Measurements from ENCODE around the gene CORO2B.
A peak's percentile ranks its signal among the peaks of the same experiment; 100 is the strongest.

The CORO2B gene

DNA sequence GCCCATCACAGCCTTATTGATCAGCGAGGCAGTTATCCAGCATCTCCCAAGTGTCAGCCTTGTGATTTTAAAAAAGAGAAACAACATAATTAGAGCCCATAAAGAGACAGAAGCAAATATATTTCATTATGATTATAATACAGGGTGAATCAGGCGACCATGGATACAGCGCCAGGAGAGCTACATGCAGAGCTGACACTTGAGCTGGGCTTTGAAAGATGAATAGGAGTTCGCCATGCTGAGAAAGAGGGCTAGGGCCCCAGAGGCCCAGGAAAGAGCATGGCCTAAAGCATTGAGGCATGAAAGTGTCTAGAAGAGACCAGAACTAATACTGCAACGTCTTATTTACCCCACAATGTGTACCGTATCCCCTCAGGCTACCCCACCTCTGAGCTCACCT, 4.2 kb upstream of the CORO2B start:
- DNase-seq, result no peak

GRCh38 chr15:68576235-68576892, 2.4 kb upstream of the CORO2B start:
- no peak for DNase-seq

DNA sequence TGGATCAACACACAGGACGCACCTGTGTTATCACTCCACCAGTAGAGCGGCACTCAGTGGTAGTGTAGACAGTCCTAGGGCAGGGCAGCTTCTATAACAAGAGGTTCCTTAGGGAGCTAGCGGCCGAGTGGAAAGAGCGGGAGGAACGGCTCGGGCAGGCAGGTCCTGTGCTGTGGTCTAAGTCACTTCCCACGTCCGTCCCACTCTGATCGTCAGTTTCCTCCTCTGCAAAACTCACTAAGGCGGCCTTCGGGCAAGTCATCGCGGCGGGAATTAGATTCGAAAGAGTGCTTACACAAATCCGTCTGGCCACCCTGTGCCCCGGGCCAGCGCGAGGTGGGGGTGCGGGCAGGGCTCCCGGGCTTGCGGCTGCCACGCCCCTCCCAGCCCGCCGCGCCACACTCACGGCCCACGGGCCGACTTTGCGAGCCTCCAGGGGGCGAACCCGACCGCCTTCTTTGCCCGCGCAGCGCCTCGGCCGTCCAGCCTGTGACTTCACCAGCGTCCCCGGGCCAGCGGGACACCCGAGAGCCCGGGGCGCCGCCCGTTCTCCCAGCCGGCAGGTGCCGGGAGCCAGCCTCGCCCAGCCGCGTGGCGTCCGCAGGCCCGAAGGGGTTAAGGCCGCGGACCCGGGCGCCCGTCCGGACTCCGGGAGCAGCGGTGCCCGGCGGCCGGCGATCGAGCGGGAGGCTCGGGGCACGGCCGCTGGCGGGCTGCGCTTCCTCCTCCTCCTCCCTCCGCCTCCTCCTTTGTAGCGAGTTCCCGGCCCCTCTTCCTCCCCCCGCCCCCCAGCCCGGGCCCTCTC, 416 bp upstream of the CORO2B start:
- peak; percentile 43 for DNase-seq

GRCh38 chr15:68580026-68580882, 1.5 kb downstream of the CORO2B start:
- no peak for DNase-seq

GRCh38 chr15:68580883-68581155, 2.0 kb downstream of the CORO2B start:
- DNase-seq, result no peak

GRCh38 chr15:68581725-68582124, 2.9 kb downstream of the CORO2B start:
- DNase-seq, result no peak

DNA sequence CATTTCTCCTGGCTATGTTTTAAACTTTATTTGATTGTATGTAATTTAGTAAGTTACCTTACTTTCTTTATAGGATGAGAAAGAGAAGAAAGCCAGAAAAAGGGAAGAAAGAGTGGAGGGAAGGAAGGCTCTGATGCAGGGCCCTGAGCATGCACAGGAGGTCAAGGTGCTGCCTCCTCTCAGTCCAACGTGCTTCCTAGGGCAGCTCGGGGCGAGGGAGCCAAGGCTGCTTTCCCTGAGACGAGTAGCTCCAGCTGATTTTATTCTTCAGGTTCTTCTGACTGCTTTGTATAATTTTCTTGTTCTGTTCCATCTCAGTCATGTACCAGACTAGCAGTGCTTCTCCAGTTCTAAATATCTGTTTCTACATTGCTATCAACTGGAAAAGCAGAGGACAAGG, 3.4 kb downstream of the CORO2B start:
- DNase-seq, result no peak

GRCh38 chr15:68582864-68583263, 4.1 kb downstream of the CORO2B start:
- no peak for DNase-seq

DNA sequence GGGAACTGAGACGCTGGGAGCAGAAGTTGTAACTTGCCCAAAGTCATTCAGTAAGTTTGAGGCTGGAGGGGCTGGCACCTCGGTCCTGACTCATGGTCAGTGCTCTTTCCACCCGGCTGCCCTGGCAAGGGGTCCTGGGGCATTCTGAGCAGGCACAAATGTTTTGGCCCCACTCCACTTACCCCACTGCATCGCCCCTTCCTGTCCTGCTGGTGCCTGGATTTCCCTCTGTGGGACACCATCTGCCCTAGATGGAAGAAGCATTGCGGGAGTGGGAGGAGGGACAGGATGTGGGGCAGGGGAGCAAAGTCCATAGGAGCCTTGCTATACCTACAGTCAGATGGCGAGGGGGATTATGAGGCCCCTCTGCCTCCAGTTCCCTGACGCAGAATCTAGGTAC, 4.5 kb downstream of the CORO2B start:
- no peak for DNase-seq

GRCh38 chr15:68583936-68584755, 5.4 kb downstream of the CORO2B start:
- DNase-seq, result no peak

DNA sequence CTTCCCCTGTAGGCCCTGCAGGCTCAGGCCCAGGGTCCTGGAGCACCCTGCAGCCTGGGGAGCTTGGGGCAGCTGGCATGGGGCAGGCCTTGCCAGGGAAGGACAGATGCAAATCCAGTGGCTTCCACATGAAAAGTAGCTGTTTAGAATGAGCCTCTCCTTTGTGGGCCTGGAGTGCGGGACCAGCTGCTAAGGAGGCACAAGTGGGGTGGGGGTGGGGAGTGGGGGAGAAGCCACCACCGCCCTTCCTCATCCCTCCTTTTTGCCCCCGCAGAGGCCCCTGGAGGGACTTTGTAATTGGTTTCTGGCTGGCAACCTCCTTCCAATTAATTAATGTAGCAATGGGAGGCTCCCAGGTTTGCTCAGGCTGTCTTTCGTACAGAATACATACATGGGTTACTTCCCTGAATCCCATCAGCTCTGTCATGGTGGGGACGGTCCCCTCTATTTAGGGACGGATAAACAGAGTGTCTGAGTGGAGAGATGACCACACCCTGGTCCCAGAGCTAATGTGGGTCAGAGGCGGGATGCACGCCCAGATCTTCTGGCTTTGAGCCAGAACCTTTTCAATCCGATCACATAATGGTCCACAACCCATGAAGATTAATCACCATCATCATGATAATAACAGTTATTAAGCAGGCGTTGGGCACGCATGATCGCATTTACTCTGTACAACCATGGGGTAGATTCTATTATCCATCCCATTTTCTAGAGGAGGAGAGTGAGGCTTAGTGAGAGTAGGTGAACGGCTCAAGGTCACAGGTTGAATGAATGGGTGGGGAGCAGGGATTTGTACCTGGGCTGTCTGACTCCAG, 6.2 kb downstream of the CORO2B start:
- DNase-seq, result peak; percentile 92

DNA sequence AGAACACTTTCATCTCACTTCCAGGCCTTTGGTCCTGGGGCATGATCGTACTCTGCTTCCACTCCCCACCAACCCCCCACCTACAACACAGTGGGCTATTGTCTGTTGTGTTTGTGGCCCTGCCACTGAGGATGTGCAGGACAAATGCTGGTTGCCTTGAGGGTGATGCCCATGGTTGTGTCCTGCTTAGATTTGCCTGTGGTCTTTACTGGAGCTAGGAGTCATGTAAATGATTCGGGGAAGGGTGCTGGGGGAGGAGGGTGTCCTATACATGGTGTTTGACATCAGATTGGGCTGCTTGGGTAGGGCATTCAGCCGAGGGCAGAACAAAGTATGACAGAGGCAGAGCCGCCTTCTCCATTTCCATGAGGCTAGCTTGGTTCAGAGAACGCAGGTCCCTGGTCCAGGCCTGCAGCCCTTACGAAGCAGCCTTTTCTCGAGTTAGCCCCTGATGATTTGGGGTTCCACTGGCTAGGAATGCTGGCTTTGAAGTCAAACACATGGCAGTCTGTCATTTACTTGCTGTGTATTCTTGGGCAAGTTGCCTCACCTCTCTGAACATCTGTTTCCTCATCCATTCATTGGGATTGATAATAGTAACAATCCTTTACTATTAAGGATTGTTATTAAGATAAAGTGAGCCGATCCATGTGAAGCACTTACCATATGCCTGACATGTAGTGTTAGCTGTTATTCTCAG, 6.9 kb downstream of the CORO2B start:
- DNase-seq, result no peak

GRCh38 chr15:68586274-68586961, 7.6 kb downstream of the CORO2B start:
- DNase-seq, result no peak

- DNase-seq, result no peak
Measured at GRCh38 chr15:68587769-68588385, 9.1 kb downstream of the CORO2B start.

DNA sequence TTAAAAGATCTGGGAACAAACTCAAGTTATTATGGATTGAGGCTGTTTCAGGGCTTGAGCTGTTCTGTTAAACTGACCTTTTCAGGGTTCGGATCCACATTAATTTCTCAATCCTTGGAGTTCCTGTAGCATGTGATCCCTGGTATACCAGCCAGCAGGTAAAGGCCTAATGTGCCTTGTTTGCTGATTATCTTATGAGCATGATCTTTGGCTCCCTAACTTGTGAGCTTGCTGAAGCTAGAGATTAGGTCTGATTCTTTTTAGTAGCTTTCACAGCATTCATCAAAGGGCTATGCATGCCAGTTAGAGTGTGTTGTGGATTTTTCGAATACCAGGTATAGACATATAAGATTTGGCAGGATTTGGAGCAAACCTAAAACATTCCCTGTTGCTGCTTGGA, 10.3 kb downstream of the CORO2B start:
- DNase-seq, result no peak

DNA sequence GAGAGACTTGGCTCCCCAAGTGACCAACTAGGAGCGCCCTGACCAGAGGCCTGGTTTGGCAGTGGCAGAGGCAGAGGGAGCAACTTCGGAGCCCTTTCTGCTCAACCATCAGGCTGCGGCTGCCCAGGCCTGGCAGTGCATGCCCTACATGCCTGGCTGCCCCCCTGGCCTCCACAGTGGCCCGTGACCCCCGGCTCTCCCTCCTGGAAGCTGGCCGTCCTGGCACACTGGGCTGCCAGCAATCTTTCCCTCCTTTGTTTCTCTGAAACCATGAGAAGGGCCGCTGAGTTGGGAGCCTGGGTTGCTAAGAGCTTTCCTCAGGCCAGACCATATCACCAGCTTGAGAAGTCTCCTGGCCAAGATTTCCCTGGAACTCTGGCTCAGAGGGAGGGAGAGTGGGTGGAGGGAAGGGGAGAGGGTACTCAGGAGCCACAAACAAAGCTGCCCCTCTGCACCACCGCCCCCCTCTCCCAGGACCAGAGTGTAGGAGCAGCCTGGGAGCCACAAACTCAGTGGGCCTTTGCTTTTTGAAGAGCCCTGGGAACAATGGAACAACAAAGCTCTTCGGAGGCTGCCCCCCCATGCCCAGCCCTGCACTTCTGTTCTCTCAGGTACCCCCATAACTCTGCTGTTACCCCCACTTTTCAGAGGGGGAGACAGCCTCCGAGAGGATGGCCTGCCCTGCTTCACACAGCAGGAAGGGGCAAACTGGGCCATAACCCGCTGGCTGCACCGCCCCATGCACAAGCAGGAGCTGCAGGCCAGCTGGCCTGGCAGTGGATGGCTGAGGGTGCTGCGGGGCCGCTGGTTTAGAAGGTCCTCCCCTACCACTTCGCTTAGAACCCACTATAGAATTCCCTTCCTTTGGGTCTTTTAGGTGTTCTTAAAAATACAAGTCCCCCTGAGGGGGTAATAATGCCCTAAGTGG, 11.3 kb downstream of the CORO2B start:
- DNase-seq, result no peak

DNA sequence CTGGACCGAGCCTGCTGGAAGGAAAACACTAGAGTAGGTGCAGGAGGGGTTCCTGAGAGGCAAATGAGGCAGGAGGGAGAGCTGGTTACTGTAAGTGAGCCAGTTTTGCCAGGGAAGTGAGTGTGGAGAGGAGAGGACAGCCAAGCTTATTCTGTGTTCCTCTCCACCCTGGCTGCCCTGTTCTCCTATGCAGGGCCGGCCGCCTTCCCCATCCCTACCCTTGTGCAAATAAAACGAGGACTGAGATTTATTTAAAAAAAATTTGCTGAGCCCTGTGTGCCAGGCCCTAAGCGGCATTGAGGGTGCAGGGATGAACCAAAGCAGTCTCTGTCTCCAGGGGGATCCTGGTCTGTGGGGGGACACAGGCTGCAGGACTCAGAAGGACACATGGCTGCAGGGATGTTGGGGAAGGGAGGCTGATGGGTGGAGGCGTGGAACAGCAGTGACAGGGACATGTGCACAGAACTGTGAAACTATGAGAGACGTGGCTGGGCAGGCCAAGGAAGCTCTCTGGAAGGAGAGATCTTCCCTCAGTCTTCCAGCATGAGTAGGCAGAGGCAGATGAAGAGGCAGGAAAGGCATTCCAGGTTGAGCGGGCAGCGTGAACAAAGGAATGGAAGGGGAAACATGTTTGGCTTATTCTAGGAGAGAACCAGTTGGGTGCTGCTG, 12.1 kb downstream of the CORO2B start:
- no peak for DNase-seq

DNA sequence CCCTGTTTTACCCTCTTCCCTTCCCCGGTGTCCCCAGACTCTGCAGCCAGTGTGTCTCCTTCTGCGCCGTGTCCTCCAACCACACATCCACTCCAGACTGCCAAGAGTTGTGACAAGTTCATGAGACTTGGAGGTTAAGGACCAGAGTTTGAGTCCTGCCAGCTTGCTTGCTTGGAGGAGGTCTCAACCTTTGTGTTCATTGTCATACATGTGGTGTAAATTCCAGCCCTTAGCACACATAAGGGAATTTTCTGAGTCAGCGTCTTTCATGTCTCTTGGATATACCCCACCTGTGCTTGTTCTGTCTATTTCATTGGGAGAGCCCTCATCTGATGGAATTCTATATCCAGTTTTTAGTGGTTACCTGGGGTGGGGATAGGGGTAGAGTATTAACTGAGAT, 13.3 kb downstream of the CORO2B start:
- no peak for DNase-seq

GRCh38 chr15:68592544-68592943, 13.8 kb downstream of the CORO2B start:
- DNase-seq, result no peak

Data from NCI-H748 treated with DMSO at 0.1 percent for 48 hours (cell line).